ENCODE measurements around the gene METTL25. TPM values are rescaled to one million over a fixed set of nuclear protein-coding genes. Genes with fewer than 3 reads are reported as not detected.

The METTL25 gene
- total RNA-seq, 2 experiments from 2014 or later, result 10.4 to 10.7 TPM

DNA sequence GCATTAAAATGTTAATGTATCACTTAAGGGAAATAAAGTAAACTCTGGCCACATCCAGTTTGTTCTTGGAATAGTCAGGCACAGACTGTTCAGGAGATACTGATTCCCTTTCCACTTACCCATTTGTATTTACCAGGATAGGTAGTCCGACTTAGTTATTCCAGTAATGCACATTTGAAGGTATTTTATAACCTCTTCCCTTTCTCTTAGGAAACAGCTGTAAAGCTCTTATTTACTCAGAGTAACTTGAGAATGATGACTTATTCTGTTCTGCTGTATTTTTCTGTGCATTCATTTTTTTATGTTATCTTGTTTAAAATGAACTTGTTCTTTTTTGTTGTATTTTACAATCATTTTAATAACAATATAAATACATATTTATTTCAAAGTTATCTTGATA lies 78.0 kb downstream of the METTL25 start:
- H3K36me3 Mint-ChIP-seq (ENCODE audit: low read depth), result peaks cover 6% of the 10 kb centered on the region
- ATAC-seq, result no peak
- no peaks in the 10 kb centered on the region for H3K27me3 Mint-ChIP-seq (ENCODE audit: low read depth)
- no peak overlapping the region for H3K4me3 Mint-ChIP-seq
- POLR2A ChIA-PET, result interaction anchor here (0.6 kb wide), 1 partner anchor 325 kb away, joined by 6 read pairs; no protein-coding TSS in a partner anchor
- H3K9me3 Mint-ChIP-seq (ENCODE audit: insufficient read depth), result no peaks in the 10 kb centered on the region
- no peaks in the 10 kb centered on the region for H3K4me1 Mint-ChIP-seq (ENCODE audit: low read depth)
- no peak for DNase-seq
- CTCF ChIA-PET, result no interaction called here
- H3K27ac Mint-ChIP-seq, result no peak overlapping the region

DNA sequence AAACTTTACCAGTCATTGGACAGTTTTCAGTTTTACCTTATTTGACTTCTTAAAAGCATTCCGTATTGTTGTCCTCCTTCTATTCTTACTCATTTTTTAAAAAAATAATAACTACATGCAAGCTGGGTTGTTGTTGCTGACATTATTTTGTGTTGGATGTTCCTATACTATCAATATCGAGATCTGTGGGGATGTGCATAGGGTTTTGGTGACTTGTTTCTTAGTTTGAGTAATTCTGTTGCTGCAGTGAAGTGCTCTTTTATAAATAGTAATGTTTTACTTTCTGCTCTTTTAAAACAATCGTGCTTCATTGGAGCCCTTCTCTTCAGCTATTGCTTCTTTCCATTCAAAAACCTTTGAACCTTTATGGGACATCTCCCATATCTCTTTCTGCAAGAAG lies 79.4 kb downstream of the METTL25 start:
- ATAC-seq, result no peak
- no peaks in the 10 kb centered on the region for H3K9me3 Mint-ChIP-seq (ENCODE audit: insufficient read depth)

DNA sequence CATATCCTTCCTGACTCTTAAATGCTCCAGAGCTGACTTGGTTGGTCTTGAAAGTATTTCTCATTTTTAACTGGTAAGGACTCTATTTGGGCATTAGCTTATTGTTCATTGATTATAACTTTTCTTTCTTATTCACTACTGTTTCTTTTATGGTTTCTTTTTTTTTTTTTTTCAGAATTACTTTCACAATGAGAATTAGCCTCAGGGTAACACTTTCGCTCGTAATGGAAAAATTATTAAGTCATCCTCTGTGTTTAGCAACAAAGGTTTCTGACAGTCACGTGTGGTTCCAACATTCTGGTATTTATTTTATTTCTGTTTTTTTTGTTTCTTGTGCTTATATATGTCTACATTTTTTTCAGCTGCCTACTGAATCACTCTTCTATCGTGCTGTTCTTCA lies 80.0 kb downstream of the METTL25 start:
- H3K27ac Mint-ChIP-seq, result no peak overlapping the region
- H3K36me3 Mint-ChIP-seq (ENCODE audit: low read depth), result peaks cover 9% of the 10 kb centered on the region
- ATAC-seq (no peak), DNase-seq (no peak)
- ChIA-PET CTCF (no interaction called here), POLR2A (no interaction called here)
- H3K4me3 Mint-ChIP-seq, result no peak overlapping the region
- H3K27me3 Mint-ChIP-seq (ENCODE audit: low read depth), result no peaks in the 10 kb centered on the region
- no peaks in the 10 kb centered on the region for H3K4me1 Mint-ChIP-seq (ENCODE audit: low read depth)
- no peaks in the 10 kb centered on the region for H3K9me3 Mint-ChIP-seq (ENCODE audit: insufficient read depth)

More for the DNA sequence above, 79.4 kb downstream of the METTL25 start:
- Mint-ChIP-seq H3K27ac (no peak overlapping the region), H3K4me1 (ENCODE audit: low read depth) (no peaks in the 10 kb centered on the region), H3K36me3 (ENCODE audit: low read depth) (peaks cover 9% of the 10 kb centered on the region), H3K4me3 (no peak overlapping the region), H3K27me3 (ENCODE audit: low read depth) (no peaks in the 10 kb centered on the region)
- ChIA-PET POLR2A (no interaction called here), CTCF (no interaction called here)
- DNase-seq, result no peak

DNA sequence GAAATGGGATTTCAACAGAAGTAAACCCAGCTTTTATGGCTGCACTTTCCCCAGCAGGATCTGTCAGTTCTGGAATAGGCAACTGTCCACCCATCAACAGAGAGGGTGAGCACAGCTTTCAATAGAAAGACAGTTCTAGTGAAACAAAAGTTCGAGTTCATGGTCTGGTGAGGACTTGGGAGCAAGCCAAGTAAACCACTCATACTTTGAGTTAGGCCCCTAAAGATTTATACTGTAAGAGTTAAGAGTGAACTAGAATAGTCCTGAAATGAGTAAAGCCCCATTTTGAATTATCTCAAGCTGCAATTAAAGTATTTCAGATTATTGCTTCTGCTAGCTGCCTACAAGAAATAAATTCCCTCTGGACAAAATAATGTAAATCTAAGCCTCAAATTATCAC lies 82.6 kb downstream of the METTL25 start:
- Mint-ChIP-seq H3K36me3 (ENCODE audit: low read depth) (peaks cover 9% of the 10 kb centered on the region), H3K27ac (no peak overlapping the region), H3K4me3 (no peak overlapping the region), H3K4me1 (ENCODE audit: low read depth) (no peaks in the 10 kb centered on the region), H3K9me3 (ENCODE audit: insufficient read depth) (no peaks in the 10 kb centered on the region), H3K27me3 (ENCODE audit: low read depth) (no peaks in the 10 kb centered on the region)
- no peak for DNase-seq
- ChIA-PET CTCF (no interaction called here), POLR2A (no interaction called here)
- ATAC-seq, result no peak

DNA sequence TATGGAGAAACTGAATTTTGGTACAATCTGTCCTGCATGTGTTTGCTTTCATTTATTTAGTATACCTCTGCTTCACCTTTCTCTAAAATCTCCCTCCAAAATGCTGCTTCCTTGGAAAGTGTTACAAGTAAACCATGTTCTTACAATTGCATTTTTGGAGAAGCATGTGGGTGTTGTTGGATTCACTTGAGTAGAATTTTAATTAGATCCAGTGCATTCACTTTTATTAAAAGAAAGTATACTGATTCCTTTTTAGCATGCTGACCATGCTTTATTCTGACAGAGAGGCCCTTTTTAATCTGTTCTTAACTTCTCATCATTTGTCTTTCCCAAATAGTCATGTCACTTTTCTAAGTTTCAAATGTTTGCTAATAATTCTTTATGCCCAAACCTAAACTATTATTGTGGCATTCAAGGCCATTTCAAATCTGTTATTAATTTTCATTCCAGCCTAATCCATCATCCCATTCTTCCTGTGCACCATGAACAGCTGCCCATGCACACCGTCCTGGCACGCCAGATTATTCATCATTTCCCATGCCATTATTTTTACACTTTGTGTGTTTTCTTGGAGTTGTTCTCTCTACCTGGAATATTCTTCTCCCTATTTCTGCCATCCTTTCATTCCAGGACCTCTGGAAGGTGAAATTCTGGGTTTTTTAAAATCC lies 90.7 kb downstream of the METTL25 start:
- Mint-ChIP-seq H3K4me1 (ENCODE audit: low read depth) (no peaks in the 10 kb centered on the region), H3K27me3 (ENCODE audit: low read depth) (no peaks in the 10 kb centered on the region), H3K9me3 (ENCODE audit: insufficient read depth) (no peaks in the 10 kb centered on the region), H3K4me3 (no peak overlapping the region), H3K27ac (no peak overlapping the region), H3K36me3 (ENCODE audit: low read depth) (no peaks in the 10 kb centered on the region)
- ChIA-PET CTCF (no interaction called here), POLR2A (no interaction called here)
- ATAC-seq (no peak), DNase-seq (no peak)

DNA sequence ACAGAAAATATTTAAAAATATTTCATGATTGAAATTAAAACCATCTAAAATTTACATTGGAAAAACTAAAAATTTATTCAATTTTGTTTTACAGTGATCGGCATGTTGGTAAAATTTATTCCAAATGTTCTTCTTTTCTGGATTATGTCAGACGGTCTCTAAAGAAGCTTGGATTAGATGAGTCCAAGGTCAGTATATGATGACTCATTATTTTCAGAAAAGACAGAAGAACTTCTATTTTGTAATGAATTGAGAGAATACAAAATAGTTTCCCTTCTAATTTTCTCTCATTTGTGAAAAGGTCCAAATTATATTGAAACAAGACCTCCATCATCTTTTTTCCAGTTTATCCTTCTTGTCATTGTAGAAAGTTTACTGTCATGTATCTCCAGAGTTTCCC lies 98.3 kb downstream of the METTL25 start:
- Mint-ChIP-seq H3K9me3 (ENCODE audit: insufficient read depth) (no peaks in the 10 kb centered on the region), H3K27ac (no peak overlapping the region), H3K36me3 (ENCODE audit: low read depth) (peaks cover 3% of the 10 kb centered on the region), H3K4me1 (ENCODE audit: low read depth) (no peaks in the 10 kb centered on the region), H3K4me3 (no peak overlapping the region), H3K27me3 (ENCODE audit: low read depth) (no peaks in the 10 kb centered on the region)
- no peak for ATAC-seq
- POLR2A ChIA-PET, result no interaction called here
- no peak for DNase-seq
- CTCF ChIA-PET, result no interaction called here

DNA sequence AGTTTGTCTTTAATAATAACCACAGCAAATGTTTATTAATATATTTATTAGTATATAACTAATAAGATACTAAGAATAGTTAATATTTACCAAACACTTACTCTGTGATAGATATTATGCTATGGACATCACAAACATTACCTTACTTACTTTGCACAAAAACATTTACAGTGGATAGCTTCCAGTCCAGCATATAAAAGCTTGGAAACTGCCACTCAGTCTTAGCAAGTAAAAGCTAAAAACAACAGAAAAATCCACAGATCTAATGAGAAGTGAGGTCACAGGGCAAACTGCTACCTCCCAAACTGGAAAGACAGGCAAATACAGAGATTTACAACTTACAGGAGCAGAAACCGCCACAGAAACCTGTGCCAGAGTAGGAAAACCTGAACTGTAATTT lies 99.8 kb downstream of the METTL25 start:
- ChIA-PET CTCF (no interaction called here), POLR2A (no interaction called here)
- no peak overlapping the region for H3K4me3 Mint-ChIP-seq
- H3K36me3 Mint-ChIP-seq (ENCODE audit: low read depth), result peaks cover 3% of the 10 kb centered on the region
- ATAC-seq (no peak), DNase-seq (no peak)
- H3K9me3 Mint-ChIP-seq (ENCODE audit: insufficient read depth), result no peaks in the 10 kb centered on the region
- H3K27ac Mint-ChIP-seq, result no peak overlapping the region
- no peaks in the 10 kb centered on the region for H3K4me1 Mint-ChIP-seq (ENCODE audit: low read depth)
- no peaks in the 10 kb centered on the region for H3K27me3 Mint-ChIP-seq (ENCODE audit: low read depth)

DNA sequence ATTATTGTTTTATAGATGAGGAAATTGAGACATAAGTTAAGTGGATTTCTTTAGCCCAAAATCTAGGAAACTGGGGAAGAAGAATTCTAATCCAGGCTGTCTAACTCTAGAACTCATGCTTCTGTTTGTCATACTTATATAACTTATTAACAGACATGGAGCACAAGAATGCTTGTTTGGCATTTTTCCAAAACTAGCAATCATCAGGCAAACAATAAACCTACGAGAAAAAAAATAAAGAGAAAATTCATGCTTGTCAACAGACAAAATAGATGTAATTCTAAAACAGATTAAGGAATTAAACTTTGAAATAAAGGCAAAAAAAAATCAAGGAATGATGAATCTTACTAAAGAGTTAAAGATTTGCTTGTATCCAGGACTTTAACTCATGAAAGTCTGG lies 103.1 kb downstream of the METTL25 start:
- Mint-ChIP-seq H3K4me3 (no peak overlapping the region), H3K27ac (no peak overlapping the region), H3K27me3 (ENCODE audit: low read depth) (no peaks in the 10 kb centered on the region), H3K9me3 (ENCODE audit: insufficient read depth) (no peaks in the 10 kb centered on the region), H3K4me1 (ENCODE audit: low read depth) (no peaks in the 10 kb centered on the region), H3K36me3 (ENCODE audit: low read depth) (peaks cover 3% of the 10 kb centered on the region)
- DNase-seq (no peak), ATAC-seq (no peak)
- ChIA-PET CTCF (no interaction called here), POLR2A (no interaction called here)

DNA sequence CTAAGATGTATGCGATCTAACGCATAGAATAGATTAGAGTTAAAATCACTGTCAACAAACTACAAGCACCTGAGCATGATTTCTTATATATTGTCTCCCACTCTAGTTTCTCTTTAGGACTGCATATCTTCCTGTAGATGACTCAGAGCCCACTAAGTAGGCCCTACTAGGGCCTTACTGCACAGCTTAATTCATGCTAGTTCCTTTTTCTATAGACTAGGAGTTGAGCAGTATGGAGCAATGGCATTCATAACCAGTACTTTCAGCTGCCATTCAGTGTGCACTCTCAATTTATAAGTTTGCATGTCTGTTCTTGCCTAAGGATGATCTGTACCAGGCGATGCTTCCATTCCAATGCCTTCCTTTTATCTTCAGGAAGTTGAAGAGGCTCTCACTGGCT lies 103.5 kb downstream of the METTL25 start:
- H3K27me3 Mint-ChIP-seq (ENCODE audit: low read depth), result no peaks in the 10 kb centered on the region
- no peak overlapping the region for H3K4me3 Mint-ChIP-seq
- H3K9me3 Mint-ChIP-seq (ENCODE audit: insufficient read depth), result no peaks in the 10 kb centered on the region
- ChIA-PET CTCF (no interaction called here), POLR2A (no interaction called here)
- DNase-seq, result no peak
- ATAC-seq, result no peak
- no peaks in the 10 kb centered on the region for H3K4me1 Mint-ChIP-seq (ENCODE audit: low read depth)
- H3K36me3 Mint-ChIP-seq (ENCODE audit: low read depth), result peaks cover 3% of the 10 kb centered on the region
- no peak overlapping the region for H3K27ac Mint-ChIP-seq

DNA sequence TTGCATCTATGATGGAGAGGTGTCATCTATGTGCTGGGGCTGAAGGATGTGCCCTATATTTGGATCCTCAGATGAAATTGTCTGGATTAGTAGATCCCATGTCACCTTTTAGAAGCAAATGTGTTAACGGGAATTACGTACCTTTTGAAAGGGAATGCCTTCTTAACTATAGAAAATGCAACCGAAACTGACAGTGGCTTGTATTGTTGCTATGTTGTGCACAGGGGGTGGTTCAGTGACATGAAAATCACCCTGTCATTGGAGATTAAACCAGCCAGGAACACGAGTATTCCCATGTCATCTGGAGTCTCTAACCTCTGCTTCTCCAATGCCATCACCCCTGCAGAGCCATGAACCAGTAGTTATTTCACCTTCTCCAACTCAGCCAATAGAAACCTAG lies 110.2 kb downstream of the METTL25 start:
- H3K27me3 Mint-ChIP-seq (ENCODE audit: low read depth), result no peaks in the 10 kb centered on the region
- H3K4me3 Mint-ChIP-seq, result no peak overlapping the region
- POLR2A ChIA-PET, result no interaction called here
- no peaks in the 10 kb centered on the region for H3K36me3 Mint-ChIP-seq (ENCODE audit: low read depth)
- H3K4me1 Mint-ChIP-seq (ENCODE audit: low read depth), result no peaks in the 10 kb centered on the region
- DNase-seq (no peak), ATAC-seq (no peak)
- no peak overlapping the region for H3K27ac Mint-ChIP-seq
- no peaks in the 10 kb centered on the region for H3K9me3 Mint-ChIP-seq (ENCODE audit: insufficient read depth)
- CTCF ChIA-PET, result no interaction called here

DNA sequence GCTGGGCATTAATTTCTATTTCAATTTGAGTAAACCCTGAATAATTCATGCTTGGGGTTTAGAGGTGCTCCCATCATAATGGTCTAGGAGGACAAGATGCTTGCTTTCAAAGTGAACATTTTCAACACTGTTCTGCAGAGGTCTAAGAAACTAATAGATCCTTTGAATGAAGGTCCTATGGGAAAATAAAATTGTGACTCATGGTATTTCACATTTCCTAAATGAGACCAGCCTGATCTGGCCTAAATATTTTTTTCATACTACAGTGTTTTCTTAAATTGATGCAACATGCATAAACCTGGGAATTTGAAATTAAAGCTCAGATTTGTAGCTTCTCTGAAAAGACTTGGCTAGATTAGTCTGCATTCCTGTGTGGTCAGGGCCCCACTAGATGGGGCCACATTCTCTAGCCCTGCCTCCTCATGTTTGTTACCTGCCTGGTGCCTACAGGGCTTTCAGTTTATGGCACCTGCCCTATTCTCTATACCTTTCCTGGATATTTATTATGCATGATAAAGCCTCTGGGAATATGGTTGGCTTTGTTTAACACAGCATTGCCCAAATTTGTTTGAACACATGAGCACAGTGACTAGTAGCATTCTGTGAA lies 112.7 kb downstream of the METTL25 start:
- H3K4me1 Mint-ChIP-seq (ENCODE audit: low read depth), result no peaks in the 10 kb centered on the region
- CTCF ChIA-PET, result no interaction called here
- H3K27ac Mint-ChIP-seq, result no peak overlapping the region
- H3K36me3 Mint-ChIP-seq (ENCODE audit: low read depth), result no peaks in the 10 kb centered on the region
- no peaks in the 10 kb centered on the region for H3K27me3 Mint-ChIP-seq (ENCODE audit: low read depth)
- DNase-seq (no peak), ATAC-seq (no peak)
- H3K9me3 Mint-ChIP-seq (ENCODE audit: insufficient read depth), result no peaks in the 10 kb centered on the region
- POLR2A ChIA-PET, result no interaction called here
- no peak overlapping the region for H3K4me3 Mint-ChIP-seq

DNA sequence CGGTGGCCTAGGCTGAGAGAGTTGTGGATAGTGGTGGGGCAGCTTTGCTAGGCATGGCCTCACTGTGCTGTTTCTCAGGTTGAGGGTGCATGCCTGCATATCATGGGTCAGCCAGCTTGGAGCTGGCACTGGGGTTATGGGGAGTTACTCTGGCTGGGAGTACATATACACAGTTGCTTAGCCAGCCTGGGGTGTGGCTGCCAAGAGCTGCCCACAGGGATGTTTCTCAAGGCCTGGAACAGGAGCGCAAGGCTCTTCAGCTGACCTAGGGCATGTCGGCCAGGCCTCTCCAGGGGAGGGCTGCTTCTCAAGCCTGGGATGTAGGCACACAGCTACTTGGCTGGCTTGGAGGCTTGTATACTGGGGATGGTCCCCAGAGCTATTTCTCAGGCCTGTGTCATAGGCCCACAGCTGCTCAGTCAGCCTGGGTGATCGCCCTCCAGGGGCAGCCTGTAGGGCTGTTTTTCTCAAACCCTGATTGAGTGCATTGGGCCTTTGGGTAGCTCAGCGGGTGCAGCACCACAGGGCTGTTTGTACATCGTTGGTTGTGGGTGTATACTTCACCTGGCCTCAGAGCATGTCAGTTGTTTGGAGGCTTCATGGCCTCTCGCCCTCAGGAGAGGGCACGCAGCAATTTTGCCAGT lies 114.9 kb downstream of the METTL25 start:
- Mint-ChIP-seq H3K36me3 (ENCODE audit: low read depth) (no peaks in the 10 kb centered on the region), H3K4me3 (no peak overlapping the region), H3K4me1 (ENCODE audit: low read depth) (no peaks in the 10 kb centered on the region), H3K9me3 (ENCODE audit: insufficient read depth) (no peaks in the 10 kb centered on the region), H3K27me3 (ENCODE audit: low read depth) (no peaks in the 10 kb centered on the region), H3K27ac (no peak overlapping the region)
- ChIA-PET POLR2A (no interaction called here), CTCF (no interaction called here)
- DNase-seq (no peak), ATAC-seq (no peak)

All from activated CD8-positive, alpha-beta T cell treated with anti-CD3 and anti-CD28 coated beads, Interleukin-2, amount 10 ng/mL, durations not matched to agents 7 days and 5 days (primary cell).